Neural cell (in vitro differentiated cells): ENCODE measurements around the gene RABL3.

ENCODE experiments used
- CTCF ChIP-seq: fragments of 450-650 bp; IDR thresholded peaks from 2 replicates; pipeline ENCODE4 v1.5.1; 2014; ENCODE audit warnings: antibody characterized with exemption, mild to moderate bottlenecking, moderate library complexity; ENCODE audit not compliant: poor library complexity, severe bottlenecking
- EZH2 ChIP-seq: fragments of 200-600, 300-800 bp; shearing (Covaris generic), sonication (generic); IDR thresholded peaks from 2 replicates; pipeline ENCODE4 v1.6.1; 2014; ENCODE audit warnings: antibody characterized with exemption, low read length, borderline replicate concordance, mild to moderate bottlenecking; ENCODE audit not compliant: insufficient read depth, poor library complexity, severe bottlenecking
- POLR2AphosphoS5 ChIP-seq: IDR thresholded peaks from 2 replicates; pipeline ENCODE4 v1.6.1; 2012

- TF ChIP-seq EZH2 (no peak), CTCF (no peak), POLR2AphosphoS5 (no peak)
Observed at GRCh38 chr3:120767106-120767505, 24.8 kb upstream of the RABL3 start.
